SK-N-SH (cell line): ENCODE measurements around the gene DUSP28. TPM values are rescaled to one million over a fixed set of nuclear protein-coding genes. Genes with fewer than 3 reads are reported as not detected.

Experiments used
- CTCF ChIA-PET: fragments of 300-600, 350-600 bp; formaldehyde crosslinking; extraction: SDS; loops from one replicate; lab custom pipeline; 2021; lab: Yijun Ruan, JAX
- POLR2A ChIA-PET: fragments of 350-600 bp; sonication (Branson Sonifier 250); formaldehyde crosslinking; extraction: SDS; loops from one replicate; lab custom pipeline; 2020; ENCODE audit warnings: antibody characterized with exemption, inconsistent platforms; lab: Yijun Ruan, JAX
- DNase-seq: peaks from one replicate; pipeline ENCODE4 v3.0.0; 2012
- H2AFZ ChIP-seq: fragments of 200-600 bp; sonication (generic); 2 replicates; pipeline ENCODE4 v1.8.1; 2016; ENCODE audit warnings: antibody characterized with exemption, mild to moderate bottlenecking, low read depth
- H3F3A ChIP-seq: fragments of 200-600 bp; sonication (generic); replicated peaks from 2 replicates; pipeline ENCODE3; 2016; ENCODE audit warnings: antibody characterized with exemption, mild to moderate bottlenecking; ENCODE audit not compliant: insufficient read depth
- H3K27ac ChIP-seq, 2 experiments: fragments of 200-500 bp in 1 of 2; fragments of 200-600 bp in 1 of 2; sonication (Bioruptor generic) in 1 of 2; sonication (generic), shearing (Covaris generic) in 1 of 2; 2 replicates each; pipeline versions ENCODE4 v1.5.1 to v1.6.1; 2014 to 2016; ENCODE audit warnings: low read depth in 2 of 2, inconsistent platforms in 1 of 2, low read length in 1 of 2, mild to moderate bottlenecking in 1 of 2, mixed read lengths in 1 of 2
- H3K27me3 ChIP-seq: fragments of 200-600 bp; sonication (generic), shearing (Covaris generic); 2 replicates; pipeline ENCODE4 v1.6.1; 2016; ENCODE audit warnings: mixed run types; ENCODE audit not compliant: insufficient read depth
- H3K36me3 ChIP-seq, 2 experiments: fragments of 200-500 bp in 1 of 2; fragments of 200-600 bp in 1 of 2; sonication (Bioruptor generic) in 1 of 2; sonication (generic) in 1 of 2; replicated peaks in 1 of 2; 2 replicates each; pipeline versions ENCODE3 to v1.5.1; 2014 to 2016; ENCODE audit warnings: low read length in 1 of 2, mild to moderate bottlenecking in 1 of 2; ENCODE audit not compliant: insufficient read depth in 2 of 2, control insufficient read depth in 1 of 2
- H3K4me1 ChIP-seq, 2 experiments: fragments of 200-500 bp in 1 of 2; fragments of 200-600 bp in 1 of 2; sonication (Bioruptor generic) in 1 of 2; sonication (generic), shearing (Covaris generic) in 1 of 2; 2 replicates each; pipeline versions ENCODE4 v1.5.1 to v1.6.1; 2014 to 2016; ENCODE audit warnings: low read depth in 1 of 2, low read length in 1 of 2, mixed run types in 1 of 2; ENCODE audit not compliant: insufficient read depth in 2 of 2, control insufficient read depth in 1 of 2
- H3K4me2 ChIP-seq: fragments of 200-600 bp; sonication (generic), shearing (Covaris generic); 2 replicates; pipeline ENCODE4 v1.6.1; 2017; ENCODE audit warnings: mixed run types
- H3K4me3 ChIP-seq, 2 experiments: fragments of 200-500 bp in 1 of 2; fragments of 200-600 bp in 1 of 2; sonication (Bioruptor generic) in 1 of 2; sonication (generic), shearing (Covaris generic) in 1 of 2; 2 replicates each; pipeline versions ENCODE4 v1.5.1 to v1.8.1; 2014 to 2016; ENCODE audit warnings: low read depth in 2 of 2, inconsistent platforms in 1 of 2, low read length in 1 of 2, mild to moderate bottlenecking in 1 of 2, mixed read lengths in 1 of 2, moderate library complexity in 1 of 2
- H3K79me2 ChIP-seq: fragments of 200-600 bp; sonication (generic); 2 replicates; pipeline ENCODE4 v1.8.1; 2017; ENCODE audit warnings: mild to moderate bottlenecking; ENCODE audit not compliant: insufficient read depth
- H3K9ac ChIP-seq: fragments of 200-600 bp; sonication (generic); 2 replicates; pipeline ENCODE4 v1.6.1; 2017; ENCODE audit warnings: mixed run types
- H3K9me2 ChIP-seq: fragments of 200-600 bp; sonication (generic); 2 replicates; pipeline ENCODE4 v1.6.1; 2017; ENCODE audit warnings: mixed run types
- H3K9me3 ChIP-seq: fragments of 200-600 bp; sonication (generic); 2 replicates; pipeline ENCODE4 v1.6.1; 2017; ENCODE audit warnings: mixed run types, mild to moderate bottlenecking, moderate library complexity
- H4K20me1 ChIP-seq: fragments of 200-600 bp; sonication (generic); 2 replicates; pipeline ENCODE4 v1.6.1; 2017; ENCODE audit warnings: mild to moderate bottlenecking, mixed run types; ENCODE audit not compliant: insufficient read depth
- ELF1 ChIP-seq: IDR thresholded peaks from 2 replicates; pipeline ENCODE4 v1.4.0; 2012
- EP300 ChIP-seq, 2 experiments: IDR thresholded peaks; 2 replicates each; pipeline versions ENCODE4 v1.4.0 to v1.6.1; 2012; ENCODE audit warnings: borderline replicate concordance in 1 of 2, low read depth in 1 of 2, low read length in 1 of 2
- FOXJ3 ChIP-seq: sonication (generic); formaldehyde crosslinking; IDR thresholded peaks from 2 replicates; pipeline ENCODE4 v1.5.1; 2020; ENCODE audit warnings: mild to moderate bottlenecking, missing genetic modification reagents
- FOXM1 ChIP-seq: IDR thresholded peaks from 2 replicates; pipeline ENCODE4 v1.4.0; 2012; ENCODE audit warnings: low read depth, mild to moderate bottlenecking
- IRF3 ChIP-seq: fragments of 150-350 bp; IDR thresholded peaks from 2 replicates; pipeline ENCODE4 v1.6.1; 2016; ENCODE audit warnings: mild to moderate bottlenecking, low read depth, low read length
- MXI1 ChIP-seq: IDR thresholded peaks from 2 replicates; pipeline ENCODE4 v1.6.1; 2012; ENCODE audit warnings: mild to moderate bottlenecking, low read depth, low read length, improper control_type of control experiment
- NFIC ChIP-seq: IDR thresholded peaks from 2 replicates; pipeline ENCODE4 v1.4.0; 2012; ENCODE audit warnings: borderline replicate concordance
- RCOR1 ChIP-seq: fragments of 150-350 bp; IDR thresholded peaks from 2 replicates; pipeline ENCODE4 v1.6.1; 2017; ENCODE audit warnings: antibody characterized with exemption, low read length
- SMC3 ChIP-seq: IDR thresholded peaks from 2 replicates; pipeline ENCODE4 v1.6.1; 2012; ENCODE audit warnings: low read depth, low read length, improper control_type of control experiment
- TAF1 ChIP-seq: IDR thresholded peaks from 2 replicates; pipeline ENCODE4 v1.6.1; 2012; ENCODE audit warnings: low read depth, mild to moderate bottlenecking, low read length, moderate library complexity, borderline replicate concordance
- YY1 ChIP-seq: IDR thresholded peaks from 2 replicates; pipeline ENCODE4 v1.4.0; 2012; ENCODE audit warnings: low read depth, mild to moderate bottlenecking
- WGBS: methylation state at CpG from one replicate; pipeline ENCODE4 v1.1.6; 2017; ENCODE audit warnings: low lambda C conversion rate; 5-methylcytosine and 5-hydroxymethylcytosine counted together
- polyA plus RNA-seq, 3 experiments: library from polyadenylated mRNA; depleted of rRNA; stranded (reverse); fragments of >200 nt; gene quantifications; 2 replicates each; pipeline ENCODE4 v1.2.3, GENCODE V29; 2012

The DUSP28 gene
- polyA plus RNA-seq, 1 of the 3 experiments (the other 2 are of a cell fraction), result 4.1 TPM

- no peak for DNase-seq
- CTCF ChIA-PET, result interaction anchor here (1.2 to 2.0 kb wide), 3 partner anchors 11 to 342 kb away, joined by 3 to 9 read pairs (median 6); no protein-coding TSS in a partner anchor
- H3K79me2 ChIP-seq, result peaks cover 47% of the 10 kb centered on the region
Observed at GRCh38 chr2:240593026-240593702, 33.0 kb downstream of the DUSP28 start.

GRCh38 chr2:240593703-240594451 is 33.7 kb downstream of the DUSP28 start:
- Histone ChIP-seq H3K4me2 (no peak overlapping the region), H3K9ac (no peak overlapping the region), H3K9me2 (no peaks in the 10 kb centered on the region), H3K27ac (no peak overlapping the region; a peak in 1 of 4 replicates), H3K9me3 (no peaks in the 10 kb centered on the region), H3K79me2 (peaks cover 40% of the 10 kb centered on the region), H3K4me1 (peaks cover 0 to 3% of the 10 kb centered on the region in 2 experiments; a peak in 1 of 4 replicates), H4K20me1 (peaks cover 10% of the 10 kb centered on the region; the same call in 1 of the 2 replicates), H3K4me3 (no peak overlapping the region), H3K36me3 (peaks cover 0 to 51% of the 10 kb centered on the region in 2 experiments), H3K27me3 (no peaks in the 10 kb centered on the region), H2AFZ (no peak overlapping the region), H3F3A (no peaks in the 10 kb centered on the region)
- TF ChIP-seq EP300 (IDR thresholded peaks at IDR 0.05; ENCODE audit: borderline replicate concordance in 1 of 2, low read depth in 1 of 2, low read length in 1 of 2) (no peak), TAF1 (no peak), MXI1 (no peak), FOXJ3 (no peak), NFIC (no peak), ELF1 (no peak), RCOR1 (no peak), IRF3 (no peak), FOXM1 (no peak), YY1 (no peak)
- POLR2A ChIA-PET, result no interaction called here
- 74% methylated on average over 6 of the region's 19 CpGs for WGBS
- CTCF ChIA-PET, result interaction anchor here (0.8 to 2.0 kb wide), 5 partner anchors 10 to 553 kb away, joined by 3 to 9 read pairs (median 3); no protein-coding TSS in a partner anchor
- DNase-seq, result no peak

More at GRCh38 chr2:240593026-240593702, 33.0 kb downstream of the DUSP28 start:
- no peaks in the 10 kb centered on the region for H3F3A ChIP-seq
- H3K27ac ChIP-seq, result no peak overlapping the region; a peak in 1 of 4 replicates
- 90% methylated on average over 15 of the region's 20 CpGs for WGBS
- H3K4me3 ChIP-seq, result no peak overlapping the region
- no peaks in the 10 kb centered on the region for H3K9me2 ChIP-seq
- H3K4me2 ChIP-seq, result no peak overlapping the region
- peaks cover 0 to 44% of the 10 kb centered on the region in 2 experiments for H3K36me3 ChIP-seq
- H3K9me3 ChIP-seq, result no peaks in the 10 kb centered on the region
- no peaks in the 10 kb centered on the region for H3K27me3 ChIP-seq
- H3K4me1 ChIP-seq, result peaks cover 2 to 9% of the 10 kb centered on the region in 2 experiments; a peak in 1 of 4 replicates
- H4K20me1 ChIP-seq, result peaks cover 16% of the 10 kb centered on the region
- TF ChIP-seq FOXJ3 (no peak), SMC3 (no peak)
- no peak overlapping the region for H3K9ac ChIP-seq
- no peak overlapping the region for H2AFZ ChIP-seq
- POLR2A ChIA-PET, result no interaction called here
